Urothelium cell line (cell line): Measurements from ENCODE around the gene TGM2.

Experiments used
- DNase-seq: peaks from one replicate; pipeline ENCODE4 v3.0.0; 2011; ENCODE audit warnings: low spot score, mixed read lengths
- FAIRE-seq: peaks from 2 replicates; lab custom pipeline; 2011; peaks lifted over from hg19 to GRCh38; lab: Jason Lieb, UNC

TGM2 gene

GRCh38 chr20:38162878-38163875 is 1.9 kb downstream of the TGM2 start:
- DNase-seq, result no peak
- no peak for FAIRE-seq

GRCh38 chr20:38162149-38162548 is 2.9 kb downstream of the TGM2 start:
- no peak for DNase-seq

GRCh38 chr20:38161412-38161774 is 3.7 kb downstream of the TGM2 start:
- DNase-seq, result no peak
- no peak for FAIRE-seq

More at GRCh38 chr20:38162149-38162548, 2.9 kb downstream of the TGM2 start:
- FAIRE-seq, result no peak

- FAIRE-seq (no peak), DNase-seq (no peak)
Measured at GRCh38 chr20:38159957-38160756, 4.9 kb downstream of the TGM2 start.

- FAIRE-seq, result no peak
Measured at GRCh38 chr20:38159566-38159956, 5.5 kb downstream of the TGM2 start.

GRCh38 chr20:38158701-38159351 is 6.2 kb downstream of the TGM2 start:
- DNase-seq (no peak), FAIRE-seq (no peak)

More at GRCh38 chr20:38159566-38159956, 5.5 kb downstream of the TGM2 start:
- DNase-seq, result no peak

- FAIRE-seq, result no peak
Measured at GRCh38 chr20:38157635-38158495, 7.2 kb downstream of the TGM2 start.

GRCh38 chr20:38156888-38157634 is 8.0 kb downstream of the TGM2 start:
- DNase-seq (peak; percentile 42), FAIRE-seq (no peak)

More at GRCh38 chr20:38157635-38158495, 7.2 kb downstream of the TGM2 start:
- no peak for DNase-seq

- no peak for DNase-seq
Measured at GRCh38 chr20:38156280-38156679, 8.8 kb downstream of the TGM2 start.

GRCh38 chr20:38155811-38156210 is 9.3 kb downstream of the TGM2 start:
- DNase-seq, result no peak
- FAIRE-seq, result no peak

More at GRCh38 chr20:38156280-38156679, 8.8 kb downstream of the TGM2 start:
- FAIRE-seq, result no peak

- no peak for DNase-seq
- no peak for FAIRE-seq
Measured at GRCh38 chr20:38153401-38153800, 11.7 kb downstream of the TGM2 start.

GRCh38 chr20:38152621-38153221 is 12.3 kb downstream of the TGM2 start:
- FAIRE-seq, result peak; percentile 74
- peak; percentile 75 for DNase-seq

GRCh38 chr20:38152175-38152620 is 12.9 kb downstream of the TGM2 start:
- peak; percentile 34 for DNase-seq
- FAIRE-seq, result no peak

GRCh38 chr20:38151455-38151854 is 13.6 kb downstream of the TGM2 start:
- FAIRE-seq (no peak), DNase-seq (no peak)

GRCh38 chr20:38150335-38151170 is 14.5 kb downstream of the TGM2 start:
- DNase-seq (no peak), FAIRE-seq (no peak)

- no peak for DNase-seq
- no peak for FAIRE-seq
Measured at GRCh38 chr20:38148328-38149102, 16.6 kb downstream of the TGM2 start.

- FAIRE-seq, result no peak
- DNase-seq, result no peak
Measured at GRCh38 chr20:38147751-38148150, 17.3 kb downstream of the TGM2 start.
